HFFc6 (cell line): ENCODE measurements around the gene ITGAX. TPM values are rescaled to one million over a fixed set of nuclear protein-coding genes. Genes with fewer than 3 reads are reported as not detected.

Experiments used
- DNase-seq: peaks from one replicate; pipeline ENCODE4 v3.0.0-alpha.2; 2018
- H3K27ac Mint-ChIP-seq: 2 replicates; pipeline ENCODE4 v1.8.0; 2020; ENCODE audit warnings: mild to moderate bottlenecking, mixed read lengths
- H3K27me3 Mint-ChIP-seq: 2 replicates; pipeline ENCODE4 v1.8.0; 2021; ENCODE audit warnings: mild to moderate bottlenecking, moderate library complexity, mixed read lengths; ENCODE audit not compliant: insufficient read depth
- H3K36me3 Mint-ChIP-seq: 2 replicates; pipeline ENCODE4 v1.8.0; 2021; ENCODE audit warnings: low read depth, mixed read lengths
- H3K4me1 Mint-ChIP-seq: 2 replicates; pipeline ENCODE4 v1.8.0; 2020; ENCODE audit warnings: low read depth, mixed read lengths
- H3K4me3 Mint-ChIP-seq: 2 replicates; pipeline ENCODE4 v1.8.0; 2020; ENCODE audit warnings: mild to moderate bottlenecking, moderate library complexity, mixed read lengths
- H3K9me3 Mint-ChIP-seq: 2 replicates; pipeline ENCODE4 v1.8.0; 2020; ENCODE audit warnings: mild to moderate bottlenecking, mixed read lengths
- CTCF ChIP-seq: fragments of 200-600 bp; sonication (generic); IDR thresholded peaks from 2 replicates; pipeline ENCODE4 v1.5.0; 2021; ENCODE audit warnings: antibody characterized with exemption, mild to moderate bottlenecking
- total RNA-seq, 6 experiments: library from RNA; stranded (reverse); fragmentation: NEBNext Ultra II Directional; extraction: Animal tissue kit (Norgen Biotek cat#: 25700); gene quantifications; 2 replicates in 1 of 6; 3 replicates in 5 of 6; pipeline ENCODE4 v1.2.3, GENCODE V29; 2021

Gene ITGAX
- total RNA-seq, 6 experiments from 2014 or later = not detected

GRCh38 chr16:31351942-31352325 lies 3.0 kb upstream of the ITGAX start:
- Mint-ChIP-seq H3K4me1 (peaks cover 14% of the 10 kb centered on the region; the same call in 1 of the 2 replicates), H3K4me3 (no peak overlapping the region), H3K27ac (no peak overlapping the region), H3K9me3 (no peaks in the 10 kb centered on the region), H3K36me3 (no peaks in the 10 kb centered on the region), H3K27me3 (peaks cover 3% of the 10 kb centered on the region)
- TF ChIP-seq CTCF = no peak
- DNase-seq = no peak

GRCh38 chr16:31352376-31353115 lies 2.4 kb upstream of the ITGAX start:
- no peak for DNase-seq
- Mint-ChIP-seq H3K27ac (no peak overlapping the region), H3K36me3 (no peaks in the 10 kb centered on the region), H3K4me3 (no peak overlapping the region), H3K4me1 (peaks cover 14% of the 10 kb centered on the region; the same call in 1 of the 2 replicates), H3K9me3 (no peaks in the 10 kb centered on the region), H3K27me3 (peaks cover 5% of the 10 kb centered on the region)
- TF ChIP-seq CTCF = no peak

GRCh38 chr16:31355431-31356100 lies 590 bp downstream of the ITGAX start:
- no peak for DNase-seq
- H3K9me3 Mint-ChIP-seq = no peaks in the 10 kb centered on the region
- H3K4me1 Mint-ChIP-seq = peaks cover 14% of the 10 kb centered on the region; the same call in 1 of the 2 replicates
- H3K4me3 Mint-ChIP-seq = no peak overlapping the region
- TF ChIP-seq CTCF = no peak
- no peaks in the 10 kb centered on the region for H3K36me3 Mint-ChIP-seq
- H3K27ac Mint-ChIP-seq = no peak overlapping the region
- peaks cover 16% of the 10 kb centered on the region for H3K27me3 Mint-ChIP-seq

GRCh38 chr16:31356566-31357323 lies 1.8 kb downstream of the ITGAX start:
- H3K36me3 Mint-ChIP-seq = no peaks in the 10 kb centered on the region
- H3K27me3 Mint-ChIP-seq = peaks cover 25% of the 10 kb centered on the region
- H3K9me3 Mint-ChIP-seq = no peaks in the 10 kb centered on the region
- no peak for DNase-seq
- H3K27ac Mint-ChIP-seq = no peak overlapping the region
- no peak overlapping the region for H3K4me3 Mint-ChIP-seq
- no peak for TF ChIP-seq CTCF
- peaks cover 14% of the 10 kb centered on the region; the same call in 1 of the 2 replicates for H3K4me1 Mint-ChIP-seq

- H3K27me3 Mint-ChIP-seq = peaks cover 25% of the 10 kb centered on the region
- H3K36me3 Mint-ChIP-seq = no peaks in the 10 kb centered on the region
- H3K4me1 Mint-ChIP-seq = peaks cover 6% of the 10 kb centered on the region; the same call in 1 of the 2 replicates
- H3K4me3 Mint-ChIP-seq = no peak overlapping the region
- H3K27ac Mint-ChIP-seq = no peak overlapping the region
- DNase-seq = no peak
- no peak for TF ChIP-seq CTCF
- H3K9me3 Mint-ChIP-seq = no peaks in the 10 kb centered on the region
These were observed 2.5 kb downstream of the ITGAX start for GRCh38 chr16:31357324-31358109.
